ENCODE results near the gene CALML5.
A peak's percentile ranks its signal among the peaks of the same experiment; 100 is the strongest.

The CALML5 gene

DNA sequence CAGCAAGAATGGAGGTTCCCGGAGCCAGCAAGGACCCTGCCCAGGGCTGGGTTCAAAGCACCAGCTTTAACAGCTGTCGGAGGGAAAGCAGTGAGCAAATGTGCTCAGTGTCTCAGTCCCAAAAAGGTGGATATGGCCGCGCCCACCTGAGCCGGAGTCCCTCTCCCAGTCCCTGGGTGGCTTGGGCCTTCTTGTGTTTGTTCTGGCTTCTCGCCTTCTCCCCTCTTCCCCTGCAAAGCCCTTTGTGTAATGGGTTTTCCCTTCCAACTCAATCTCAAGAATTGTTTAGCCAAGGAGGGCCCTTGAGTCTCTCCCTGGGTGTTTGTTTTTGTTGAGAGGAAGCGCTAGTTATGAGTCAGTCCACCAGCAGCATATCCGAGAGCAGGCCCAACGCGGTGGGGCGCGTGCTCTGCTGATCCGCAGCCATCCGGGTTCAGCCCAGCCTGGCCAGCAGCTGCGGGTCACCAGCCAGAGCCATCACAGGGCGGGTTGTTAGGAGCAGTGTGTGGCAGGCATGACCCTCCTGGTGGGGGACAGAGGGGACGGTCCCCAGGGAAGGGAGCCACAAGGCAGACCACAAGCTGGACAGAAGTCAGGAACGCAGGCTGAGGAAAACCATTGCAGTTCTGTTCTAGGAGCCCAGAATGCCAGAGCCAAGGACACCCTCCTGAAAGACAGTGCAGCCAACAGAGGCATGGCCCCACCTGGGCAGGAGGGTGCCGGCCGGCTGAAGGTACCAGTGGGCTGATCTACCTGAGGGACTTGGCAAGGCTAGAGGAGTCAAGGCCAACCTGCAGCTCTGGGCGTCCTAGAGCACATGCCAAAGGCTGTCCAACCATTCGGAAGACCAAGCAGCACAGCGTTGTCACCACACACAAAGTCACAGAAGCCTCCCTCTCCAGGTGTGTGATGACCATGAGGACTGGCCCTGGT, 46.7 kb upstream of the CALML5 start:
- intact Hi-C loops (cut with DNase I; ENCODE audit: low total_unique reads) = no loop called here
- Histone ChIP-seq H3K27ac (peak overlapping the region; percentile 82 to 90), H3K27me3 (no peaks in the 10 kb centered on the region), H3K4me1 (peaks cover 6 to 69% (median 60%) of the 10 kb centered on the region in 4 donors), H3K4me3 (no peak overlapping the region), H3K36me3 (no peaks in the 10 kb centered on the region), H3K9me3 (peaks cover 0 to 6% (median 0%) of the 10 kb centered on the region in 3 donors)
- DNase-seq = peak; percentile 83 to 94
- TF ChIP-seq, protein P1, sequence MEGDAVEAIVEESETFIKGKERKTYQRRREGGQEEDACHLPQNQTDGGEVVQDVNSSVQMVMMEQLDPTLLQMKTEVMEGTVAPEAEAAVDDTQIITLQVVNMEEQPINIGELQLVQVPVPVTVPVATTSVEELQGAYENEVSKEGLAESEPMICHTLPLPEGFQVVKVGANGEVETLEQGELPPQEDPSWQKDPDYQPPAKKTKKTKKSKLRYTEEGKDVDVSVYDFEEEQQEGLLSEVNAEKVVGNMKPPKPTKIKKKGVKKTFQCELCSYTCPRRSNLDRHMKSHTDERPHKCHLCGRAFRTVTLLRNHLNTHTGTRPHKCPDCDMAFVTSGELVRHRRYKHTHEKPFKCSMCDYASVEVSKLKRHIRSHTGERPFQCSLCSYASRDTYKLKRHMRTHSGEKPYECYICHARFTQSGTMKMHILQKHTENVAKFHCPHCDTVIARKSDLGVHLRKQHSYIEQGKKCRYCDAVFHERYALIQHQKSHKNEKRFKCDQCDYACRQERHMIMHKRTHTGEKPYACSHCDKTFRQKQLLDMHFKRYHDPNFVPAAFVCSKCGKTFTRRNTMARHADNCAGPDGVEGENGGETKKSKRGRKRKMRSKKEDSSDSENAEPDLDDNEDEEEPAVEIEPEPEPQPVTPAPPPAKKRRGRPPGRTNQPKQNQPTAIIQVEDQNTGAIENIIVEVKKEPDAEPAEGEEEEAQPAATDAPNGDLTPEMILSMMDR (IDR thresholded peaks at IDR 0.05) = no peak

DNA sequence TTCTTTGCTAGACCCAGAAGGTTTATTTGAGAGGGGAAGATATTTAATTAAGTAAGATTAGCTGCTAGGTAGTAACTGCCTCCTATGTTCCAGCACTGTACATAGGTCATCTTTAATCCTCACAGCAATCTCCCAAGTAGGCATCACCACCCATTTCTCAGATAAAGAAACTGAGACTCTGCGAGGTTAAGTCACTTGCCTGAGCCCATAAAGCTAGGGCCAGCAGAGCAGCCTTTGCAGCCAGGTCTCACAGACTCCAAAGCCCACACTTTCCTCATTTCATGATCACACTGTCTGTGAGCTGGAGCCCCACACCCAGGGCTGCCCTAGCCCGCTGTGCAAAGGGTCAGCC, 46.0 kb upstream of the CALML5 start:
- Histone ChIP-seq H3K36me3 (no peaks in the 10 kb centered on the region), H3K4me1 (peaks cover 6 to 68% (median 58%) of the 10 kb centered on the region in 4 donors), H3K27me3 (no peaks in the 10 kb centered on the region), H3K9me3 (peaks cover 0 to 6% (median 0%) of the 10 kb centered on the region in 3 donors), H3K27ac (peak overlapping the region; percentile 82 to 90), H3K4me3 (no peak overlapping the region)
- intact Hi-C loops (cut with DNase I; ENCODE audit: low total_unique reads) = no loop called here
- no peak for DNase-seq
- TF ChIP-seq, protein P1 (IDR thresholded peaks at IDR 0.05) = no peak

DNA sequence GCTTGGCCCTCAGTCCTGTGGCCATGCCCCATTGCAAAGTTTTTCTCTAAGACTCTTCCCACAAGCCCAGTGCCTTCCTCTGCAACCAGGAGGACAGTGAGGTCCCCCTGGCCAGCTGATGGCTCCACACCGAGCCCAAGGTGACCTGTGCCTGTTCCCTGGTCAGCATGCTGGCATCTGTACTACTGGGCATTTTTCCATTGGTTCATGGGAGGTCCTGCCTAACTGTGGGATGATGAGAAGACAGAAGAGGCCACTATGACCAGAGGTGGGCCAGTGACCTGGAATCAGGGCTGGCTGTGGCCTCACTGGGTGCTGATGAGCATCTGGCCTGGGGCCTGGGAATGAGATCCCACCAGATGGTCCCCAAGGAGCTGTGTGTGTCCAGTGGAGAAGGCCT, 45.6 kb upstream of the CALML5 start:
- Histone ChIP-seq H3K9me3 (peaks cover 0 to 6% (median 0%) of the 10 kb centered on the region in 3 donors), H3K27ac (peak overlapping the region; percentile 82 to 90), H3K27me3 (no peaks in the 10 kb centered on the region), H3K4me3 (no peak overlapping the region), H3K4me1 (peaks cover 6 to 68% (median 56%) of the 10 kb centered on the region in 4 donors), H3K36me3 (no peaks in the 10 kb centered on the region)
- intact Hi-C loops (cut with DNase I; ENCODE audit: low total_unique reads) = no loop called here
- TF ChIP-seq, protein P1 (IDR thresholded peaks at IDR 0.05) = no peak
- DNase-seq = peak; percentile 19 to 63

DNA sequence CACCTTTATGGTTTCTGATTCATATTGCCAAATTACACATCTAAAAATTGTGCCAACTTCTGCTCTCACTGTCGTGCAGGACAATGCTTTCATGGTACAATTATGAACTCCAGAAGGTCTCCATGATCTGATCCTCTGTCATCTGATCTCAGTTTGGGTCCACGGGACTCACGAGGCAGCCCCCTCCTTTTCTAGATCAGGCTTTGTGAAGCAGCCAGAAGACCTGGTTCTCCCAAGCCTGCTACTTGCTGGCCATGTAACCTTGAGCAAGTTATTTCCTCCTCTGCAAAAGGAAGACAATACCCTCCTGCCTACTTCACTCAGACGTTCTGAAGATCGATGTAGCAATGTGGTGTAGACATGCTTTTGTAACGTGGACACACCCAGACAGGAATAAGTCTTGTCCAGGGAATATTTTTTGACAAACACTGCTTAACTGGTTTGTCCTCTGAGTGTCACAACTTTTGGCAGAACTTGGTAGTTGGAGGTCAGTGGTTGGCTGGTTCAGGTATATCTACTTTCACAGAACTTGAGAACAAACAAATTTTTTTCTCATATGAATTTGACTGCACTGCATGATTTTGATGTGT, 44.9 kb upstream of the CALML5 start:
- Histone ChIP-seq H3K27me3 (no peaks in the 10 kb centered on the region), H3K27ac (peak overlapping the region; percentile 82 to 90), H3K4me3 (no peak overlapping the region), H3K36me3 (no peaks in the 10 kb centered on the region), H3K9me3 (peaks cover 0 to 6% (median 0%) of the 10 kb centered on the region in 3 donors), H3K4me1 (peaks cover 6 to 64% (median 51%) of the 10 kb centered on the region in 4 donors)
- intact Hi-C loops (cut with DNase I; ENCODE audit: low total_unique reads) = no loop called here
- TF ChIP-seq, protein P1 (IDR thresholded peaks at IDR 0.05) = no peak
- DNase-seq = peak in 1 of 2 donors; percentile 11

DNA sequence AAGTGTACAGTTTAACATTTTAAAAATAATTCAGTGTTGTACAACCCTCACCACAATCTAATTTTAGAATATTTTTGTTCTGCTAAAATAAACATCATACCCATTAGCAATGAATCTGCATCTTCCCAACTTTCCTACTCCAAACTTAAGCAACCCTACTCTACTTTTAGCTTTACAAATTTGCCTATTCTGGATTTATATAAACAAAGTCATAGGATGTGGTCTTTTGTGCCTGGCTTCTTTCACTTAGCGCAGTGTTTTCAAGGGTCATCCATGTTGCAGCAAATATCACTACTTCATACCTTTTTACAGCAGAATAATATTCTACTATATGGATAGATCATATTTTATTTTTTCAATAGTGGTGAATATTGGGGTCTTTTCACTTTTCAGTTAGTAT, 44.3 kb upstream of the CALML5 start:
- DNase-seq = peak; percentile 12 to 23
- peaks cover 6 to 63% (median 47%) of the 10 kb centered on the region in 4 donors for H3K4me1 ChIP-seq
- TF ChIP-seq, protein P1 (IDR thresholded peaks at IDR 0.05) = no peak
- intact Hi-C loops (cut with DNase I; ENCODE audit: low total_unique reads) = no loop called here
- H3K9me3 ChIP-seq = peaks cover 0 to 6% (median 0%) of the 10 kb centered on the region in 3 donors
- no peaks in the 10 kb centered on the region for H3K36me3 ChIP-seq
- H3K27me3 ChIP-seq = no peaks in the 10 kb centered on the region
- H3K4me3 ChIP-seq = no peak overlapping the region
- H3K27ac ChIP-seq = peak overlapping the region; percentile 82 to 90
